GM23338 (cell line): Measurements from ENCODE around the gene GPR78. TPM values are rescaled to one million over a fixed set of nuclear protein-coding genes. Genes with fewer than 3 reads are reported as not detected.

ENCODE experiments used
- ATAC-seq: fragments of 200-7000 bp; cut with Tn5 transposase; 3 replicates; pipeline ENCODE4 v1.9.1; 2020
- DNase-seq: peaks from one replicate; pipeline ENCODE4 v3.0.0-alpha.2; 2015; ENCODE audit warnings: low spot score
- H2AFZ ChIP-seq: fragments of 200-600 bp; sonication (generic); 2 replicates; pipeline ENCODE4 v1.8.0; 2016; ENCODE audit warnings: antibody characterized with exemption, mild to moderate bottlenecking, moderate library complexity
- H3F3A ChIP-seq: fragments of 200-600 bp; sonication (generic); replicated peaks from 2 replicates; pipeline ENCODE4 v1.8.0; 2017; ENCODE audit warnings: antibody characterized with exemption, mixed run types, low read depth
- H3K27ac ChIP-seq: fragments of 200-600 bp; sonication (generic); 2 replicates; pipeline ENCODE4 v1.6.1; 2016; ENCODE audit warnings: low read depth
- H3K27me3 ChIP-seq: fragments of 200-600 bp; sonication (generic); 2 replicates; pipeline ENCODE4 v1.8.0; 2016; ENCODE audit warnings: mild to moderate bottlenecking, mixed run types, moderate library complexity; ENCODE audit not compliant: insufficient read depth
- H3K36me3 ChIP-seq: fragments of 200-600 bp; sonication (generic); 2 replicates; pipeline ENCODE4 v1.8.0; 2016; ENCODE audit warnings: mild to moderate bottlenecking; ENCODE audit not compliant: insufficient read depth
- H3K4me1 ChIP-seq: fragments of 200-600 bp; sonication (generic); 2 replicates; pipeline ENCODE4 v1.8.0; 2016; ENCODE audit warnings: mild to moderate bottlenecking, moderate library complexity; ENCODE audit not compliant: insufficient read depth
- H3K4me2 ChIP-seq: fragments of 200-600 bp; sonication (generic); 2 replicates; pipeline ENCODE4 v1.7.1; 2017; ENCODE audit warnings: mixed run types
- H3K4me3 ChIP-seq: fragments of 200-600 bp; sonication (generic); 2 replicates; pipeline ENCODE4 v1.6.1; 2016; ENCODE audit warnings: mixed run types
- H3K79me2 ChIP-seq: fragments of 200-600 bp; sonication (generic); replicated peaks from 2 replicates; pipeline ENCODE4 v1.8.0; 2017; ENCODE audit warnings: mild to moderate bottlenecking; ENCODE audit not compliant: insufficient read depth
- H3K9me2 ChIP-seq: fragments of 200-600 bp; sonication (generic); 2 replicates; pipeline ENCODE4 v1.8.0; 2017; ENCODE audit not compliant: insufficient read depth
- H4K20me1 ChIP-seq: fragments of 200-600 bp; sonication (generic); replicated peaks from 2 replicates; pipeline ENCODE4 v1.8.0; 2017; ENCODE audit warnings: mild to moderate bottlenecking; ENCODE audit not compliant: insufficient read depth
- H3K27ac Mint-ChIP-seq: 2 replicates; pipeline ENCODE4 v1.8.0; 2020; ENCODE audit warnings: inconsistent platforms, mild to moderate bottlenecking, moderate library complexity, mixed read lengths
- H3K27me3 Mint-ChIP-seq: 3 replicates; pipeline ENCODE4 v1.8.0; 2022; ENCODE audit warnings: low read depth, mild to moderate bottlenecking, moderate library complexity, mixed read lengths, inconsistent platforms; ENCODE audit not compliant: insufficient read depth, poor library complexity
- H3K36me3 Mint-ChIP-seq: 3 replicates; pipeline ENCODE4 v1.8.0; 2021; ENCODE audit warnings: low read depth, mild to moderate bottlenecking, inconsistent platforms, moderate library complexity, mixed read lengths
- H3K4me1 Mint-ChIP-seq: 3 replicates; pipeline ENCODE4 v1.8.0; 2020; ENCODE audit warnings: mild to moderate bottlenecking, inconsistent platforms, mixed read lengths
- H3K4me3 Mint-ChIP-seq: 3 replicates; pipeline ENCODE4 v1.8.0; 2021; ENCODE audit warnings: moderate library complexity, mild to moderate bottlenecking, inconsistent platforms, mixed read lengths
- H3K9me3 Mint-ChIP-seq: 3 replicates; pipeline ENCODE4 v1.8.0; 2020; ENCODE audit warnings: moderate library complexity, mild to moderate bottlenecking, inconsistent platforms, mixed read lengths
- CREB1 ChIP-seq: fragments of 250-450 bp; sonication (Bioruptor Pico); IDR thresholded peaks from 2 replicates; pipeline ENCODE4 v1.5.0; 2020; ENCODE audit warnings: low read depth, mild to moderate bottlenecking, moderate library complexity
- EZH2 ChIP-seq: fragments of 200-600 bp; sonication (generic); IDR thresholded peaks from one replicate; pipeline ENCODE4 v1.8.0; 2017; ENCODE audit warnings: antibody characterized with exemption, mild to moderate bottlenecking, low read depth; ENCODE audit not compliant: unreplicated experiment
- JUNB ChIP-seq: IDR thresholded peaks from one replicate; pipeline ENCODE4 v1.6.1; 2016; ENCODE audit warnings: antibody characterized with exemption; ENCODE audit not compliant: unreplicated experiment
- ZNF114 ChIP-seq: fragments of 250-450 bp; sonication (Bioruptor Pico); IDR thresholded peaks from 2 replicates; pipeline ENCODE4 v1.5.0; 2020; ENCODE audit warnings: mild to moderate bottlenecking, moderate library complexity
- ZNF331 ChIP-seq: fragments of 250-450 bp; sonication (Bioruptor Pico); IDR thresholded peaks from 2 replicates; pipeline ENCODE4 v1.5.0; 2020; ENCODE audit warnings: low read depth, mild to moderate bottlenecking, moderate library complexity
- ZNF462 ChIP-seq: fragments of 250-450 bp; sonication (Bioruptor Pico); IDR thresholded peaks from 2 replicates; pipeline ENCODE4 v1.5.0; 2020; ENCODE audit warnings: mild to moderate bottlenecking, moderate library complexity
- polyA plus RNA-seq: library from polyadenylated mRNA; unstranded; fragments of >200 nt; fragmentation: Nextera tagmentation; extraction: Ambion mirVana; gene quantifications from 2 replicates; pipeline ENCODE4 v1.2.1, GENCODE V29; 2016
- total RNA-seq: library from RNA; depleted of rRNA; stranded (reverse); fragments of >200 nt; shearing (Covaris generic); gene quantifications from 2 replicates; pipeline ENCODE4 v1.2.3, GENCODE V29; 2014

The GPR78 gene
- total and polyA plus RNA-seq, 2 experiments from 2014 or later, result 0.82 to 2.7 TPM

DNA sequence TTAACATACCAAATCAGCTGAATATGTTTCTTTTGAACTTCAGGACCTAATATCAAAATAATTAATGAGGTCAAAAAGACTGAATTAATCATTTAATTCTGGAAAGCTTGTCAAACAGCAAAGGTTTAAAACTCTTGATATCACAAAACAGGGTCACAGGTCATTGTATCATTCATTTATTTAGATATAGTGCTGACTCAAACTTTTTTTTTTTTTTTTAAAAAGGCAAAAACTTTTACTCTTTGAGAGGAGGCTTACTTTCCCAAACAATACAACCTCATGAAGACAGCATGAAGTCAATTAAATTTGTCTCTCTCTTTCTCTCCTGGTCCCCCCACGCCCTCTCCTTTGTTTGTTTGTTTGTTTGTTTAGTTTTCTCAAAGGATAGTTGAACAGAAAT is 15.6 kb upstream of the GPR78 start:
- H3K27ac Mint-ChIP-seq, result no peak overlapping the region
- Histone ChIP-seq H3K27ac (no peak overlapping the region), H4K20me1 (no peaks in the 10 kb centered on the region), H3K4me3 (no peak overlapping the region), H3K9me2 (no peaks in the 10 kb centered on the region), H3K79me2 (no peaks in the 10 kb centered on the region), H3K36me3 (no peaks in the 10 kb centered on the region), H3K27me3 (no peaks in the 10 kb centered on the region), H3F3A (peaks cover 6% of the 10 kb centered on the region; the same call in 1 of the 2 replicates), H3K4me1 (peaks cover 38% of the 10 kb centered on the region), H2AFZ (no peak overlapping the region), H3K4me2 (no peak overlapping the region)
- DNase-seq, result no peak
- H3K4me3 Mint-ChIP-seq, result no peak overlapping the region
- peaks cover 8% of the 10 kb centered on the region for H3K27me3 Mint-ChIP-seq
- H3K9me3 Mint-ChIP-seq, result peaks cover 8% of the 10 kb centered on the region; the same call in 2 of the 3 replicates
- no peak for ATAC-seq
- H3K4me1 Mint-ChIP-seq, result peaks cover 34% of the 10 kb centered on the region
- TF ChIP-seq ZNF331 (CRISPR knock-in tag), result no peak
- TF ChIP-seq ZNF462 (CRISPR knock-in tag), result no peak
- no peak for TF ChIP-seq JUNB
- no peak for TF ChIP-seq EZH2
- no peak for TF ChIP-seq CREB1 (CRISPR knock-in tag)
- no peak for TF ChIP-seq ZNF114 (CRISPR knock-in tag)
- no peaks in the 10 kb centered on the region; the same call in 1 of the 3 replicates for H3K36me3 Mint-ChIP-seq
